ENCODE measurements around the gene KCNB1.

Gene KCNB1

GRCh38 chr20:49354673-49355072, 127.8 kb downstream of the KCNB1 start:
- CTCF ChIA-PET, result interaction anchor here (0.8 to 1.9 kb wide), 2 partner anchors 9 to 20 kb away, joined by 4 to 5 read pairs; no protein-coding TSS in a partner anchor
- POLR2A ChIA-PET, result no interaction called here

GRCh38 chr20:49353348-49353747, 129.1 kb downstream of the KCNB1 start:
- TF ChIP-seq CTCF (IDR thresholded peaks at IDR 0.05; ENCODE audit: control extremely low read depth, extremely low read depth, low read depth, missing control alignments), result no peak
- ChIA-PET POLR2A (no interaction called here), CTCF (interaction anchor here (0.7 to 1.9 kb wide), 6 partner anchors 10 to 626 kb away, joined by 3 to 5 read pairs (median 4); no protein-coding TSS in a partner anchor)
- no peak for DNase-seq (ENCODE audit: extremely low spot score)

More at GRCh38 chr20:49354673-49355072, 127.8 kb downstream of the KCNB1 start:
- TF ChIP-seq CTCF (IDR thresholded peaks at IDR 0.05; ENCODE audit: control extremely low read depth, extremely low read depth, low read depth, missing control alignments), result no peak
- DNase-seq (ENCODE audit: extremely low spot score), result no peak

GRCh38 chr20:49352751-49353150, 129.7 kb downstream of the KCNB1 start:
- CTCF ChIA-PET, result interaction anchor here (0.7 to 1.6 kb wide), 4 partner anchors 11 to 190 kb away, joined by 3 to 4 read pairs (median 4); no protein-coding TSS in a partner anchor
- no peak for DNase-seq (ENCODE audit: extremely low spot score)
- no peak for TF ChIP-seq CTCF (IDR thresholded peaks at IDR 0.05; ENCODE audit: control extremely low read depth, extremely low read depth, low read depth, missing control alignments)
- POLR2A ChIA-PET, result no interaction called here

- TF ChIP-seq CTCF (IDR thresholded peaks at IDR 0.05; ENCODE audit: control extremely low read depth, extremely low read depth, low read depth, missing control alignments), result no peak
- POLR2A ChIA-PET, result no interaction called here
- CTCF ChIA-PET, result interaction anchor here (0.6 to 1.6 kb wide), 4 partner anchors 13 to 32 kb away, joined by 3 to 5 read pairs (median 4); no protein-coding TSS in a partner anchor
- no peak for DNase-seq (ENCODE audit: extremely low spot score)
Observed at GRCh38 chr20:49351775-49352174, 130.7 kb downstream of the KCNB1 start.

- TF ChIP-seq CTCF (IDR thresholded peaks at IDR 0.05; ENCODE audit: control extremely low read depth, extremely low read depth, low read depth, missing control alignments), result no peak
- CTCF ChIA-PET, result interaction anchor here (1.2 to 1.3 kb wide), 2 partner anchors 15 to 16 kb away, joined by 3 to 5 read pairs; no protein-coding TSS in a partner anchor
- POLR2A ChIA-PET, result no interaction called here
- DNase-seq (ENCODE audit: extremely low spot score), result no peak
Observed at GRCh38 chr20:49349694-49350252, 132.7 kb downstream of the KCNB1 start.

- POLR2A ChIA-PET, result no interaction called here
- no peak for TF ChIP-seq CTCF (IDR thresholded peaks at IDR 0.05; ENCODE audit: control extremely low read depth, extremely low read depth, low read depth, missing control alignments)
- DNase-seq (ENCODE audit: extremely low spot score), result no peak
- CTCF ChIA-PET, result interaction anchor here (1.2 kb wide), 1 partner anchor 14 kb away, joined by 3 read pairs; no protein-coding TSS in a partner anchor
Observed at GRCh38 chr20:49349078-49349477, 133.4 kb downstream of the KCNB1 start.
